ENCODE data around the gene EIF3F.

GRCh38 chr11:8025816-8026215, 38.7 kb downstream of the EIF3F start:
- TF ChIP-seq CTCF (CRISPR knock-in tag; IDR thresholded peaks at IDR 0.05) (no peak), HOMEZ (CRISPR knock-in tag; IDR thresholded peaks at IDR 0.05; ENCODE audit: low read depth) (no peak), FOXM1 (CRISPR knock-in tag; IDR thresholded peaks at IDR 0.05) (no peak), DR1 (CRISPR knock-in tag; IDR thresholded peaks at IDR 0.05) (no peak), ZNF841 (CRISPR knock-in tag; IDR thresholded peaks at IDR 0.05; ENCODE audit: borderline replicate concordance) (no peak), ZNF513 (CRISPR knock-in tag; conservative IDR thresholded peaks at IDR 0.05) (no peak), HOXA7 (CRISPR knock-in tag; IDR thresholded peaks at IDR 0.05) (no peak)

Data from HepG2 (cell line).